Nephron (organoid): ENCODE results near the gene ADK.
"Not testable (repeated sequence)": the region's sequence is repeated elsewhere in the genome, so short reads cannot be mapped to it uniquely, and the experiment has no call there.

Experiments
- H3K27ac Mint-ChIP-seq, 3 experiments: 2 replicates each; pipeline ENCODE4 v1.8.0; 2020; ENCODE audit warnings: mixed read lengths in 3 of 3, mild to moderate bottlenecking in 2 of 3, moderate library complexity in 1 of 3
- H3K27me3 Mint-ChIP-seq: 2 replicates; pipeline ENCODE4 v1.8.0; 2021; ENCODE audit warnings: low read depth, mild to moderate bottlenecking, moderate library complexity, mixed read lengths
- H3K36me3 Mint-ChIP-seq: 2 replicates; pipeline ENCODE4 v1.8.0; 2020; ENCODE audit warnings: low read depth, mixed read lengths
- H3K4me1 Mint-ChIP-seq: 2 replicates; pipeline ENCODE4 v1.8.0; 2020; ENCODE audit warnings: mixed read lengths
- H3K4me3 Mint-ChIP-seq, 3 experiments: 2 replicates each; pipeline ENCODE4 v1.8.0; 2020; ENCODE audit warnings: mild to moderate bottlenecking in 3 of 3, mixed read lengths in 3 of 3, moderate library complexity in 2 of 3
- H3K9me3 Mint-ChIP-seq: 2 replicates; pipeline ENCODE4 v1.8.0; 2020; ENCODE audit warnings: mixed read lengths
- TF ChIP-seq, protein P1 (sequence below), 3 experiments: fragments of 200-600 bp; sonication (generic); IDR thresholded peaks; one replicate each; pipeline ENCODE4 v1.5.0; 2021; ENCODE audit warnings: antibody characterized with exemption in 3 of 3; ENCODE audit not compliant: unreplicated experiment in 3 of 3

Gene ADK

DNA sequence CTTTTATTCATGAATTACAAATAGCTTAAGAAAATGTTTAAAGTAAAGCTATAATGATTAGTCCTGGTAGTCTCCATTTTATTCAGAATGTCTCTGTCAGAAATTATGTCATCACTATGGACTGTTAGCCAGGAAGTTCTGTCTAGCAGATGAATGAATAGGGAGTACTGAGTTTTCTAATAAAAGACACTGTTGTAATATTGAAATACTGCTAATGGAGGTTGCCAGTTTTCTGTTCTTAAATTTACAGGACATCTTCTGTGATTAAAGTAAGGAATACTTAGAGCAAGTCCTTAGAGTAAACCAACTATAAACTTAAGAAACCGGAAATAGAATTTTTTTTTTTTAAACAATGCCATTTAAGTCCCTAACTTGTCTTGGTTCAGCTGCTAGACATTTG lies 309.8 kb downstream of the ADK start:
- Mint-ChIP-seq H3K4me3 (no peak overlapping the region), H3K4me1 (peaks cover 14% of the 10 kb centered on the region), H3K27ac (peak overlapping the region; percentile 55 to 83 (median 70))

DNA sequence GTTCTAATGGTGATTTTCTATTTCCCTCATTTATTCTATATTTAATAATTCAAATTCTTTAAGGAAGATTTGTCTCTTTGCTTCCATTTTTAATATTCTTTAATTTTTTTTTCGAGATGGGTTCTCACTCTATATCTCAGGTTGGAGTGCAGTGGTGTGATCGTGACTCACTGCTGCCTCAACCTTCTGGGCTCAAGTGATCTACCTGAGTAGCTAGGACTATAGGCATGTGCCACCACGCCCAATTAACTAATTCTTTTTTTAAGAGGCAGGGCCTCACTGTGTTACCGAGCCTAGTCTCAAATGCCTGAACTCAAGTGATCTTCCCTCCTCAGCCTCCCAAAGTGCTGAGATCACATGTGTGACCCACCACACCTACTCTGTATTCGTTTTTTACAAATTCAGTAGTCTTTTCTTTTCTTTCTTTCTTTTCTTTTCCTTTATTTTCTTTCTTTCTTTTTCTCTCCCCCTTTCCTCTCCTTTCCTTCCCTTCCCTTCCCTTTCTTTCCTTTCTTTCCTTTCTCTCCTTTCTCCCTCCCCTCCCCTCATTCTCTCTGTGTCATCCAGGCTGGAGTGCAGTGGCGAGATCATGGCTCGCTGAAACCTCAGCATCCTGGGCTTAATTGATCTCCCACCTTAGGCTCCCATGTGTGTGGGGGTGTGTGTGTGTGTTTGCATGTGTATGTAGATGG lies 323.1 kb downstream of the ADK start:
- Mint-ChIP-seq H3K27ac (no peak overlapping the region), H3K27me3 (no peaks in the 10 kb centered on the region), H3K9me3 (no peaks in the 10 kb centered on the region), H3K36me3 (peaks cover 4% of the 10 kb centered on the region), H3K4me3 (no peak overlapping the region), H3K4me1 (no peaks in the 10 kb centered on the region)
- TF ChIP-seq, protein P1, sequence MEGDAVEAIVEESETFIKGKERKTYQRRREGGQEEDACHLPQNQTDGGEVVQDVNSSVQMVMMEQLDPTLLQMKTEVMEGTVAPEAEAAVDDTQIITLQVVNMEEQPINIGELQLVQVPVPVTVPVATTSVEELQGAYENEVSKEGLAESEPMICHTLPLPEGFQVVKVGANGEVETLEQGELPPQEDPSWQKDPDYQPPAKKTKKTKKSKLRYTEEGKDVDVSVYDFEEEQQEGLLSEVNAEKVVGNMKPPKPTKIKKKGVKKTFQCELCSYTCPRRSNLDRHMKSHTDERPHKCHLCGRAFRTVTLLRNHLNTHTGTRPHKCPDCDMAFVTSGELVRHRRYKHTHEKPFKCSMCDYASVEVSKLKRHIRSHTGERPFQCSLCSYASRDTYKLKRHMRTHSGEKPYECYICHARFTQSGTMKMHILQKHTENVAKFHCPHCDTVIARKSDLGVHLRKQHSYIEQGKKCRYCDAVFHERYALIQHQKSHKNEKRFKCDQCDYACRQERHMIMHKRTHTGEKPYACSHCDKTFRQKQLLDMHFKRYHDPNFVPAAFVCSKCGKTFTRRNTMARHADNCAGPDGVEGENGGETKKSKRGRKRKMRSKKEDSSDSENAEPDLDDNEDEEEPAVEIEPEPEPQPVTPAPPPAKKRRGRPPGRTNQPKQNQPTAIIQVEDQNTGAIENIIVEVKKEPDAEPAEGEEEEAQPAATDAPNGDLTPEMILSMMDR (IDR thresholded peaks at IDR 0.05; ENCODE audit: unreplicated experiment in 3 of 3), result no peak

More for the DNA sequence above, 309.8 kb downstream of the ADK start:
- H3K36me3 Mint-ChIP-seq, result peaks cover 15% of the 10 kb centered on the region
- H3K9me3 Mint-ChIP-seq, result peaks cover 11% of the 10 kb centered on the region
- TF ChIP-seq, protein P1 (IDR thresholded peaks at IDR 0.05; ENCODE audit: unreplicated experiment in 3 of 3), result no peak
- H3K27me3 Mint-ChIP-seq, result no peaks in the 10 kb centered on the region

DNA sequence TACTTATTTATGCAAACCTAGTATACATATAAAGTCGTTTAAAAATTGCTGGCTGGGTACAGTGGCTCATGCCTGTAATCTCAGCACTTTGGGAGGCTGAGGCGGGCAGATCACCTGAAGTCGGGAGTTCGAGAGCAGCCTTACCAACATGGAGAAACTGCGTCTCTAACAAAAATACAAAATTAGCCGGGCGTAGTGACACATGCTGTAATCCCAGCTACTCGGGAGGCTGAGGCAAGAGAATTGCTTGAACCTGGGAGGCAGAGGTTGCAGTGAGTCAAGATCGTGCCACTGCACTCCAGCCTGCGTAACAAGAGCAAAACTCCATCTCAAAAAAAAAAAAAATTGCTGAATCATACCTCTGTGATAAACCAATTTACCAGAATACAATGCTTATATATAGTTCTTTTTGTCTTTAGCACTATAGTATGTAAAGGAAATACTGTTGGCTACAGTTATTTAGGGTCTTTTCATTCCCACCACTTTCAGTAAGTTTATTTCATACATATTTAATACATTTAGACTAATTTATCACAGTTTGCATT lies 325.2 kb downstream of the ADK start:
- not testable (repeated sequence) for H3K9me3 Mint-ChIP-seq, H3K27ac Mint-ChIP-seq, H3K27me3 Mint-ChIP-seq, H3K4me3 Mint-ChIP-seq, H3K4me1 Mint-ChIP-seq
- H3K36me3 Mint-ChIP-seq, result peaks cover 12% of the 10 kb centered on the region

DNA sequence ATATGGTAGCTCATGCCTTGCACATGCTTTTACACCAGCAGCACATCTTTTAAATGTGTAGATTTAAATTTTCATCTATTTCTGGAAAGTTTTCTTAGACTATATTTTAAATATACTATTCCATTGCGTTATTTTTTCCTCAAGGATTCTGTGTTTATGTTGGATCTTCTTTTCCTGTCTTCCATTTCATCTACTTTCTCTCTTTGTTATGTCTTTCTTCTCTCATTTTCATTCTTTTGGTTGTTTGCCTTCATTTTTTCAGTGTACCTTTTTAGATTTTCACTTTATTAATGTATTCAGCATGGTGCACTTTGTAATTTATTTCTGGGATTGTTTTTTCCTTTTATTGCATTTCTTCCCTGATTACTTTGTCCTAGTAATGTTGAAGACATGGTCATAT lies 329.8 kb downstream of the ADK start:
- TF ChIP-seq, protein P1 (IDR thresholded peaks at IDR 0.05; ENCODE audit: unreplicated experiment in 3 of 3), result no peak
- Mint-ChIP-seq H3K27ac (no peak overlapping the region), H3K4me3 (no peak overlapping the region), H3K4me1 (no peaks in the 10 kb centered on the region), H3K36me3 (peaks cover 32% of the 10 kb centered on the region), H3K9me3 (peaks cover 23% of the 10 kb centered on the region), H3K27me3 (no peaks in the 10 kb centered on the region)

DNA sequence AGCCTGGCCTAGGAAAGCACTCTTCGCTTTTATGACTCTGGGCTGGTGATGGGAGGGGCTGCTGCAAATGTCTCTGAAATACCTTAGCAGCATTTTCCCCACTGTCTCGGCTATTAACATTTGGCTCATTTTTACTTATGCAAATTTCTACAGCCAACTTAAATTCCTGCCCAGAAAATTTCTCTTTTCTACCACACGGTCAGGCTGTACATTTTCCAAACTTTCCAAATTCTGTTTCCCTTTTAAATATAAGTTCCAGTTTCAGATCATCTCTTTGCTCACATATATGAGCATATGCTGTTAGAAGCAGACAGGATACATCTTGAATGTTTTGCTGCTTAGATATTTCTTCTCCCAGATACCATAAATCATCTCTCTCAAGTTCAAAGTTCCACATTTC lies 332.3 kb downstream of the ADK start:
- Mint-ChIP-seq H3K4me1 (no peaks in the 10 kb centered on the region), H3K9me3 (peaks cover 23% of the 10 kb centered on the region), H3K4me3 (no peak overlapping the region), H3K36me3 (peaks cover 32% of the 10 kb centered on the region), H3K27me3 (no peaks in the 10 kb centered on the region), H3K27ac (no peak overlapping the region)
- TF ChIP-seq, protein P1 (IDR thresholded peaks at IDR 0.05; ENCODE audit: unreplicated experiment in 3 of 3), result no peak

DNA sequence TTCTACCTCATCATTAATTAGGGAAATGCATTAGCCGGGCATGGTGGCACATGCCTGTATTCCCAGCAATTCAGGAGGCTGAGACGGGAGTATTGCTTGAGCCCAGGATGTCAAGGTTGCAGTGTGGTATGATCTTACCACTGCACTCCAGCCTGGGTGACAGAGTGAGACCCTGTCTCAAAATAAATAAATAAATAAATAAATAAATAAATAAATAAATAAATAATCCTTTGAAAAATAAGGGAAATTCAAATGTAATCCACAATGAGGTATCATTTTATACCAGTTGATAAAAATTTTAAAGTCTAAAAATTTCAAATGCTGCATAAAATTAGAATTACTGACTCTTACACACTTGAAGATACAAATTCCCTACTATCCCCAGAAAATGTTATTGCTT lies 334.3 kb downstream of the ADK start:
- no peak overlapping the region for H3K4me3 Mint-ChIP-seq
- no peaks in the 10 kb centered on the region for H3K27me3 Mint-ChIP-seq
- peaks cover 23% of the 10 kb centered on the region for H3K9me3 Mint-ChIP-seq
- no peaks in the 10 kb centered on the region for H3K4me1 Mint-ChIP-seq
- TF ChIP-seq, protein P1 (IDR thresholded peaks at IDR 0.05; ENCODE audit: unreplicated experiment in 3 of 3), result no peak
- H3K27ac Mint-ChIP-seq, result no peak overlapping the region
- H3K36me3 Mint-ChIP-seq, result peaks cover 27% of the 10 kb centered on the region
